Mesodermal cell (in vitro differentiated cells): Measurements from ENCODE around the gene HSF5.

Experiments
- H3K27ac ChIP-seq: 2 replicates; pipeline ENCODE4 v1.7.0; 2013; ENCODE audit warnings: mild to moderate bottlenecking, low read depth, low read length, moderate library complexity; ENCODE audit not compliant: severe bottlenecking
- H3K36me3 ChIP-seq: 2 replicates; pipeline ENCODE4 v1.7.1; 2013; ENCODE audit warnings: mild to moderate bottlenecking, low read length, moderate library complexity; ENCODE audit not compliant: control insufficient read depth, insufficient read depth
- H3K4me1 ChIP-seq: one replicate; pipeline ENCODE4 v1.7.1; 2013; ENCODE audit warnings: mild to moderate bottlenecking, low read length; ENCODE audit not compliant: insufficient read depth, control insufficient read depth, poor library complexity, severe bottlenecking
- H3K4me3 ChIP-seq: 2 replicates; pipeline ENCODE4 v1.7.0; 2013; ENCODE audit warnings: low read length, control low read depth, mild to moderate bottlenecking; ENCODE audit not compliant: insufficient read depth, poor library complexity, severe bottlenecking; ENCODE audit errors: extremely low read depth
- H3K9me3 ChIP-seq: 2 replicates; pipeline ENCODE4 v1.7.1; 2013; ENCODE audit warnings: mild to moderate bottlenecking, low read length, moderate library complexity; ENCODE audit not compliant: control insufficient read depth
- WGBS, 2 experiments: methylation state at CpG; one replicate each; pipeline ENCODE4 v1.1.5; 2013; ENCODE audit warnings: missing lambda C conversion rate in 2 of 2; ENCODE audit not compliant: insufficient coverage in 2 of 2; 5-methylcytosine and 5-hydroxymethylcytosine counted together

Gene HSF5

DNA sequence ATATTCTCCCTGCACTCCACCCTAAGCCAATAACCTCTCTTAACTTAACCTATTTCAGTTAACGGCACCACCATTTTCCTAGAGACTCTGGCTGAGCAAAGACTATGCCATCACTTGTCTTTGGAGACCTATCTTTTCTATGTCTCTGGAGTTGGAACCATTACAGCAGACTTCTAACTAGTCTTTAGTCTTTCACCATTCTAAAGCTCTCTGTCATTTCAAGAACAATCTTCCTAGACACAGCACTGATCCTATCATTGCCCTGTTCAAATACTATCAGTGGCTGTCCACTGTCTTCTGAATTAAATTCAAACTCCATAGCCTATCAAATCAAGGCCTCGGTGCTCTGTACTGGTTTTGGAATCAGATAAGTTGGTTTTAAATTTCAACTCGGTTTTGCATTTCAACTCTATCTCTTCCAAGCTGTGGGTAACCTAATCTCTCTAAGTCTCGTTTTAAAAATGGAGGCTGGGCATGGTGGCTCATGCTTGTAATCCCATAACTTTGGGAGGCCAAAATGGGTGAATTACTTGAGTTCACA, 102.8 kb downstream of the HSF5 start:
- no peak overlapping the region for H3K4me3 ChIP-seq
- H3K9me3 ChIP-seq = no peaks in the 10 kb centered on the region
- 91 to 94% methylated on average over 1 to 3 of the region's 4 CpGs for WGBS, 2 experiments
- peaks cover 31% of the 10 kb centered on the region for H3K4me1 ChIP-seq
- no peaks in the 10 kb centered on the region for H3K36me3 ChIP-seq
- no peak overlapping the region for H3K27ac ChIP-seq

DNA sequence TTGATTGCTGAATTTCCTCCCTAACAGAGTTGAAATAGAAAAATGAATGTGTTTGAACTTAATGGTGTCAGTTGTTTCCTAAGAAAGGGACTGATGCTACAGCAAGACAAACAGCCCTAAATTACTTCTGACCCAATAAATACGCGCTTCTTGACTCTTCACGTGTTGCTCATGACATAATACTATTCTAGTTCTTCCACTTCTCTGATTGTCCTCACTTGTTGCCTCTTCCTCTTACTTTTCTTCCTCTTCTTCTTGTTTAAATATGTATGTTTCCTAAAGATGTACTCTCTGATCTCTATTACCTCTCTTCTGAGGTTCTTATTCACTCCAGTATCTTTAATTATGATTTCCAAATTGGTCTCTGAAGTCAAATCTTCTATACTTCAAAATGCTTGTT, 103.3 kb downstream of the HSF5 start:
- 100% methylated on average over 3 of the region's 3 CpGs; no CpG with 5 or more reads in 1 of the 2 experiments for WGBS, 2 experiments
- Histone ChIP-seq H3K9me3 (no peaks in the 10 kb centered on the region), H3K27ac (no peak overlapping the region), H3K4me3 (no peak overlapping the region), H3K4me1 (peaks cover 30% of the 10 kb centered on the region), H3K36me3 (no peaks in the 10 kb centered on the region)

DNA sequence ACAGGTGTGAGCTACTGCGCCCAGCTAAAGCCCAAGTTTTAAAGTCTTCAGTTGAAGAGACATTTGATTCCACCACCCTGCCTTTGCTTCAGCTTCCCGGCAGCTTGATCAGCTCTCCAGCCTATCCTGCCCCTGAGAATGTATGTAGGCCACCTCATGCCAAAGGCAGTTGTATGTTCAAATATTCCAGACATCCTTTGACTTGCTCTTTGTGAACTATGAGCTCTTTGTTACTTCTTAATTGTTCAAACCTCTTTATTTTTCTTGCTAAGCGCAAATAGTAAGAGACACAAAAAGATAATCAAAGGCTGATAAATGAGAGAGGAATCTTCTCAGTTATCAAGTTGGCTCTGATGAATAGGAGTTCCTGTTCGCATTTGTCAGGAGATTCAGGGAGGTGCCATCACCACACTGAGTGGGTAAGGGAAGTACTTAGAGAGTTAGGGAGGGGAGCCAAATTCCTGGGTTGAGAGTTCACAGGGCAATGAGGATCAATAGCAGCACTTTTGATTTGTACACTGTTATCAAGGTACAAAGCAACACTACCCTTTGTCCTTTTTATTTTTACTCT, 104.2 kb downstream of the HSF5 start:
- H3K27ac ChIP-seq = peak overlapping the region; percentile 77
- no peaks in the 10 kb centered on the region for H3K36me3 ChIP-seq
- H3K4me1 ChIP-seq = peaks cover 29% of the 10 kb centered on the region
- WGBS, 2 experiments = 74 to 82% methylated on average over 3 of the region's 4 CpGs
- no peaks in the 10 kb centered on the region for H3K9me3 ChIP-seq
- H3K4me3 ChIP-seq = no peak overlapping the region

DNA sequence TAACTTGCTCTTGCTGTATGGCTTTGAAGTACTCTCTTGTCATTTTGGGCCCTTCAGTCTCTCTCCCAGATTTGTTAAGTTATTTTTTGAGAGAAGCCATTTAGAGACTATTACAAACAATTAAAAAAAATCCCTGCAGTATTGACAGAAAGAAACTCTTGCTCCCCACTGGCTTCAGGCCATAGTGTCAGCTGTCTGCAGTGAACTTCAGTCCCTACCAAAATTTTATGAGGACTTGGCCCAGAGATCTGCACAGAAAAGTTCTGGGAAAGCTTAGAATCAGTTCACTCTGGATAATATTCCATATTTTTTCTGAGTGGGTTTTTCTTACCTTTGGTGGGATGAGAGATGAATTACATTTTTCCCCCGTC, 105.4 kb downstream of the HSF5 start:
- H3K27ac ChIP-seq = no peak overlapping the region
- no peaks in the 10 kb centered on the region for H3K36me3 ChIP-seq
- no peak overlapping the region for H3K4me3 ChIP-seq
- peaks cover 29% of the 10 kb centered on the region for H3K4me1 ChIP-seq
- H3K9me3 ChIP-seq = no peaks in the 10 kb centered on the region
- WGBS, 2 experiments = no CpG with 5 or more reads among the region's 1 CpG

DNA sequence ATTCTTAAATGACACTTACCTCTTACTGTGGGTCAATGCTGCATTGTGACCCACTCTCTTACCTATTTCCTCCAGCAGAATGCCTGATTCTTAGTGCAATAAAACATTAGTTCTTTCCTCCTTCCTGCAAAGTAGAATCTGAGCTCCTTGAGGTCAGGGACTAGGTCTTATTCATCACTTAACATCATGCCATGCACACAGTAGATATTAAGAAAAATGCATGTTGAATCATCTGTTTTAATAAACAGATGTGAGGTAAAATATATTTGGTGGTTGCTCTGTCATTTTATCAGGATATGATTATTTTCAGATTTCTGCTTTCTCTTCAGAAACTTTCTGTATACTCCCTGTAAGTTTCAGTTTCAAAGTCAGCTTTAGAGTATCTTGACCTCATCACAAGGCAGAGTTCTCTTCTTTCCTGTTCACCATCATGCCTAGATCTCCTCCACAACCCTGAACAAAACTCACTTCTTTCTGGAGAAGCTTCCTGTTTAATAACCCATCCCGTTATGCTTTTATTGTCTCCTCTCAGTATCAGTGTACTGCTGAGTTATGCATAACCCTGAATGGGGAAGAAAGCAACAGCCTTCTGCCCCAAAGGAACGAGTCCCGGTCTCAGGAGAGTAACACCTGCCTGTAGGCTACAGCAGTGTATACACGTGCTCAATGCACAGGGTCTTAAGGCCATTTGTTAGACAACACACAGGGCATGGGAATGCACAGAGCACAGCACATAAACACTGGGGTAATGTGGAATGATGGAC, 105.9 kb downstream of the HSF5 start:
- no peak overlapping the region for H3K27ac ChIP-seq
- peaks cover 32% of the 10 kb centered on the region for H3K4me1 ChIP-seq
- 92 to 94% methylated on average over 3 to 4 of the region's 4 CpGs for WGBS, 2 experiments
- no peaks in the 10 kb centered on the region for H3K36me3 ChIP-seq
- H3K9me3 ChIP-seq = no peaks in the 10 kb centered on the region
- no peak overlapping the region for H3K4me3 ChIP-seq

DNA sequence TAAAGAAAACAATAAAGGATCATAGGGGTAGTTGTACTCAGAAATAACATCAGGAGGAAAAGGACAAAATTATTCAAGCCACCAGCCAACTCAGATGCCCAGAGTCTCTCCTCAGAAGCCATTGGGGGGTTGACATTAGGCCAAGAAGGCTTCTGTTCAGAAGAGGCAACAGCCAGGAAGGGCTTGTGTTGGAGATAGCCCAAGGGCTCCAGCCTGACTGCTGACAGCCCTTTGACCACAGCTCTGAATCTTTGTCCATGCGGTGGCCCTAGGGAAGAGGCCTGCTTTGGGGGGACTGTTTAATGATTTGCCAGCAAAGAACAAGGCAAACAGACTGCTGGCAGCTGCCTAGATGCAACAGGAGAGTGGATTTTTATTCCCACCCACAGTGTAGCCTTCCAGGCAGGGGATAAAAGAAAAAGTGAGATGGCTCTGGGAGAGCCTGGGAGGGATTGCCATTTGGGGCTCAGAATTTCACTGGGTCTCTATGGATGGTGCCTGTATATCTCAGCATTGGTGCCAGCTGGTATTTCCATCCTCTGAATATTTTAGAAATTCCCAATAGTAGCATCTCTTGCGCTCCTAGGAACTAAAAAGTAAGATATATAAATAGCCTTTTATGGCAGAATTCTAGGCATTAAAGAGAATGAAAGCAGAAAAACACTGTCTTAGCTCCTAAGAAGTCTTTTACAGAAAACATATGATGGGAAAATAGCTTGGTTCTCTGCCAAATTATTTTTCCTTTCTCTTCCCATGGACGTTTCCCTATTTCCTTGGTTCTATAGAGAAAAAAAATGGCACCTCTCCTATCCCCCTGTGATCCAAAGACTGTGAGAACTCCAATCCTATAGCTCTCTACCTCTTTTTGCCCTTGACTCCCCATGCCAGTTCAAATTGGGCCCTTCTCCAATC, 106.8 kb downstream of the HSF5 start:
- WGBS, 2 experiments = 93% methylated on average over 2 of the region's 3 CpGs
- no peaks in the 10 kb centered on the region for H3K9me3 ChIP-seq
- H3K4me1 ChIP-seq = peaks cover 40% of the 10 kb centered on the region
- H3K27ac ChIP-seq = no peak overlapping the region
- no peaks in the 10 kb centered on the region for H3K36me3 ChIP-seq
- no peak overlapping the region for H3K4me3 ChIP-seq

DNA sequence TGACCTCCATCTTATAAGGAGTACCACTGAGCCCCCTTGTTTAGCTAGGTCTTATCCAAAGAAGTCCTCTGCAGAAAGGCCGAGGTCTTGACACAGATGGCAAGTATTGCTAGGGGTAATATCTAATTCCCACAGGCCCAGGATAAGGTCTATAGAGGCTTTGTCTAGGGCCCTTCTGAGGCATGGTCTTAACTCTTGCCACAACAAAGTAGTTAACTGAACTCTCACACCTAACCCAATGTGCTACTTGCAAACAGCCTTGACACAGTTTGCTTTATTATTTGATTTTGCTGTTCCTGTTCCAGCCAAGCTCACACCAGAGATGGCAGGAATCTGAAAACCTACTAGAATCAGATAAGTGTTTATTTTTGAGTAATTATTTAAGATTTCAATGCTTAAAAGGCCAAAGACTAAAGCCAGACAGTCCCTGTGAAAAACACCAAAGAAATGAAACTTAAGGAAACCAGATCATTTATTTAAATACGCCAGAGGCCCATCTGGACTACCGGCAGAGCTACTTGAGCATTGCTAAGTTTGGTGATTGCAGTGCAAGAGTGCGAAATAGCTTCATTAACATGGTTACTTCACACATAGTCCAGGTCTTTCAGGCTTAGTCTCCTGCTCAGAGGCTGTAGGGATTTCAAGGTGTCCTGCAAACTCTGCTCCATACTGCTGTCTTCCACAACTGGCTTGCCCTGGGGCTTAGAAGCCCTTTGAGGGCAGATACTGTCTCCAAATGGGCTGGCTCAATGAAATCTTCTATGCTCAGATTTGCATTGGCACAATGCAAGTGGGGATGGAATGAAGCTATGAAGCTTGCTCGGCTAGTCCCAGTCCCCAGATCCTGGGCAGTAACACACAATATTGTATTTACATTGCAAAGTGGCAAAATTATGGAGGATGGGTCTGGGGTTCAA, 107.7 kb downstream of the HSF5 start:
- peaks cover 46% of the 10 kb centered on the region for H3K4me1 ChIP-seq
- no peaks in the 10 kb centered on the region for H3K9me3 ChIP-seq
- no peaks in the 10 kb centered on the region for H3K36me3 ChIP-seq
- H3K27ac ChIP-seq = no peak overlapping the region
- 95 to 100% methylated on average over 3 to 4 of the region's 5 CpGs for WGBS, 2 experiments
- H3K4me3 ChIP-seq = no peak overlapping the region

DNA sequence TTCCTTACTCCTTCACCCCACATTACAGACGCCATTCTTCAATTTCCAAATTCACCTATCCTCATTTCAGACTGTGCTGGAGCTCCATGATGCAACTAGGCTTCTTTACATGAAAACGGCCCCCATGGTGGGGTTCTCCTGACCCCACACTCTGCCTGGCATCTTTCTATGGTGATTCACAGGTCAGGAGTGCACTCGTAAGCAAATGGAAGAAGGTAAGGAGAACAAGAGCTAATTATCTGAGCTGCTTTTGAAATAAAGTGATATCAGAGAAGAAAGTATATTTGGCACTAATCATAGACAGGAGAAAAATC, 108.7 kb downstream of the HSF5 start:
- Histone ChIP-seq H3K27ac (peak overlapping the region; percentile 38), H3K36me3 (no peaks in the 10 kb centered on the region), H3K9me3 (no peaks in the 10 kb centered on the region), H3K4me3 (no peak overlapping the region), H3K4me1 (peaks cover 41% of the 10 kb centered on the region)
- 80 to 88% methylated on average over 1 to 2 of the region's 3 CpGs for WGBS, 2 experiments

DNA sequence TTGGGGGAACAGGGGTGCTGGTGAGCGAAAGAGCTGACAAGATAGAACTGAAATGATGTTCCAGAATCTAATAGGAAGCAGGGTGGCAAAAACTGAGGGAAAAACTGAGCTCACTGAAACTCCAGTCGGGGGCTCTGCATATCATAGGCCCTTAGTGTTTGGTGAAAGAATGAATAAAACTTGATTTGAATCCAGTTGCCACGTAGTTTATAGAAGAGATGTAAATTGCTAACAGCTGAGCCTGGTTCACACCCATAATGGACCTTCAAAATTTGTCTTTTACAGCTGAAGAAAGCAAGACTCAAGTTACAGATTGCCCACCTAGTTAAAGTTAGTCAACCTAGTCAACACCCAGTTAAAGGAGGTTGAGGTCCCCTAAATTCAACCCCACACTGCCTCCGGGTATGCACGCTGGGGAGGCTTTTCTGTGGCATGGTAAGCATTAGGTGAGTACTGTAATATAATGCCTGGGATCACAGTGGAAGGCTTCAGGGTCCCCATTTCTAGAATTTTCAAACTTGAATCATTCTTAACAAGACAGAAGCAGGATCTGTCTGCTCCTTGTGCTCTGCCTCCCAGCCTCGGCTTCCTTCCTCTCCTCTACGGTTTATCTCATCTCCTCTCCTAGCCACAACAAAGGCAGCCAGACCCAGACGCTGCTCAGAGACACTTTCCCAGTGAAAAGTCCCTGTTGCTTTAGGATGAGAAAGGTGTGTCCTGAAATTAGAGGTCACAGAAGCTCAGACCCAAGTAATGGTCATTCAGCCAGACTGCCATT, 109.3 kb downstream of the HSF5 start:
- 80 to 98% methylated on average over 4 to 5 of the region's 8 CpGs for WGBS, 2 experiments
- Histone ChIP-seq H3K4me3 (no peak overlapping the region), H3K36me3 (no peaks in the 10 kb centered on the region), H3K27ac (peak overlapping the region; percentile 38), H3K9me3 (no peaks in the 10 kb centered on the region), H3K4me1 (peaks cover 37% of the 10 kb centered on the region)
